HG03571 (cell line): ENCODE measurements around the gene ATOH7.
"Not testable (repeated sequence)": the region's sequence is repeated elsewhere in the genome, so short reads cannot be mapped to it uniquely, and the experiment has no call there.

Experiments used
- ATAC-seq: cut with Tn5 transposase; IDR thresholded peaks from one replicate; pipeline ENCODE4 v1.9.1; 2021; ENCODE audit not compliant: unreplicated experiment

The ATOH7 gene

DNA sequence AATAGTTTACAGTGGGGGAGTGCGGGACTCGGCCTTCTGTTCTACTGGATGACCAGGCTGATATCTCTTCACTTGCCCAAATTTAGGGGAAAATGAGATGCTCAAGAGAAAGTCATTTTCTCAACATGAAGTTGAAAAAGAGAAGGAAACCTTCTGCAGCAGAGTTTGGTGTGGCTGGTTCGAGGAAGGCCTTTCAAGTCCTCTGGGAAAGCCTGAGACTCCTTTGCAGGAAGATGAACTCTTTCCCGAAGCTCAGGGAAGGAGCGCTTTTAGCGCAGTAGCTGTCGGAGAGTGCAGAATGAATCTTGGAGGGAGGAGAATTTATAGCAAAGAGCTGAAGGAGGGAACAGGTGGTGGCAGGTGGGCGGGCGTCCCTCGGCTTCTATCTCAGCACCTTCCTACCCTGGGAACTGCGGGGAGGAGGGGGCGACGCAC, at the start of gene ATOH7:
ATOH7 (minus strand) TSS at position 297 of the 435 bp plus-strand sequence. CDS start 436 bp downstream, outside the sequence.
- ATAC-seq, result no peak

- no peak for ATAC-seq
Observed at GRCh38 chr10:68280758-68281157, 48.8 kb upstream of the ATOH7 start.

GRCh38 chr10:68278906-68279753, 47.2 kb upstream of the ATOH7 start:
- ATAC-seq, result not testable (repeated sequence)

GRCh38 chr10:68277814-68278213, 45.9 kb upstream of the ATOH7 start:
- ATAC-seq, result not testable (repeated sequence)

- no peak for ATAC-seq
Observed at GRCh38 chr10:68276224-68276623, 44.3 kb upstream of the ATOH7 start.

- no peak for ATAC-seq
Observed at GRCh38 chr10:68275600-68276126, 43.8 kb upstream of the ATOH7 start.

GRCh38 chr10:68272833-68273232, 40.9 kb upstream of the ATOH7 start:
- ATAC-seq, result no peak

DNA sequence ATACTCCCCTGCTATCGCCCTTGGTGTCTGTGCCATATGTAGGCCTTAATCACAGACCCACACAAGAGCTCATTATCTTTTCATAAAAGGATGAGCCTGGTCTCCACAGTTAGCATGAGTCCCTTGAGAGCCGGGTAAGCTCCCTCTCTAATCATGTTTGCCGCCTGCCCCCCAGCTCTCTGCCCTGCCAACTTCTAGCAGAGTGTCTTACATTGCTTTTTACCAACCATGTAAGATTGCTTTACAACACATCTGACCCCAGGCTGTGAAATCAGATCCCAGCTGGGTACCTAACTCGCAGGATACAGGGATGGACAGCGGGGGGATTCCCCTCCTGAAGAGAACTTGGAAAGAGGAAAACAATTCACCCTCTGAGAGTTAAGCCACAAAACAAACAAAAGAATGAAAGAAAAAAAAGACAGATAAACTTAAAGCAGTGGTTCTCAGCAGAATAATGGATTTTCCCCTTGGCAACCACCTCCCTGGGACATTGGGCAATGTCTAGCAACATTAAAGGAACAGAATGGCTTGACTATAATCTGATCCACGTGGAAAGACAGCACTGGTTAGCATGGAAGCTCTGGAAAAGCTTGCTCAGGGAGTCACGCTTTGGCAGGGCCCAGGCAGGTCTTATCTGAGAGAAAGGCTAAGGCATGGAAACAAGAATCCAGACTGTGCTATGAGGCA, 39.4 kb upstream of the ATOH7 start:
- ATAC-seq, result no peak

GRCh38 chr10:68269562-68270290, 37.8 kb upstream of the ATOH7 start:
- ATAC-seq, result no peak

DNA sequence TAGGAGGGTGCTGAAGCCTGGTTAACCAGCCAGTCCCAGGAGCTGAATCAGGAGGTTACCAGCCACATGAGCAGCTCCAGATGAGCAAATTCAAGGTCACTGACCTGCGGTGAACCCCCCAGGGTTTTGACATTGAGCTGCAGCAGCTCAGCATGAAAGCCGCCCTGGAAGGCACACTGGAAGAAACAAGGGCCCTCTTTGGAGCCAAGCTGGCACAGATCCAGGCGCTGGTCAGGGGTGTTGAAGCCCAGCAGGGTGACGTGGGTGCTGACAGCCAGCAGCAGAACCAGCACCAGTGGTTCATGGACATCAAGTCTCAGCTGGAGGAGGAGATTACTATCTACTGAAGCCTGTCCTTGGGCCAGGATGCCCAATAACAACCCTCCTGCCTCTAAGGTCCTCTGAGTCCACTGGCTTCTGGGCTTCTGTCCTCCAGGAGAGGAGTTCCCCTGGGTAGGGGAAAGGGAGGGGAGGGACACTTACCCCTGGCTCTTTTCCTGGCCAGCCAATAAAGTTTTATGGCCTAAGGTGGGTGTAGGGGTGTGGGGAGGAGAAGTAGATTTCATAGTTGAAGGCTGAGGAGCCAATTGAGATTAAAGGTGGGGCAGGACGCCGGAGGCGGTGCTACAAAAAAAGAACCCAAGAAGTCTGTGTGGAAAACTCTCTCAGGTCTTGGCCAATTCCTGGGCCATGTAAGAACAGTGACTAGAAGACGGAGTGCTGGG, 29.4 kb upstream of the ATOH7 start:
- ATAC-seq, result no peak

DNA sequence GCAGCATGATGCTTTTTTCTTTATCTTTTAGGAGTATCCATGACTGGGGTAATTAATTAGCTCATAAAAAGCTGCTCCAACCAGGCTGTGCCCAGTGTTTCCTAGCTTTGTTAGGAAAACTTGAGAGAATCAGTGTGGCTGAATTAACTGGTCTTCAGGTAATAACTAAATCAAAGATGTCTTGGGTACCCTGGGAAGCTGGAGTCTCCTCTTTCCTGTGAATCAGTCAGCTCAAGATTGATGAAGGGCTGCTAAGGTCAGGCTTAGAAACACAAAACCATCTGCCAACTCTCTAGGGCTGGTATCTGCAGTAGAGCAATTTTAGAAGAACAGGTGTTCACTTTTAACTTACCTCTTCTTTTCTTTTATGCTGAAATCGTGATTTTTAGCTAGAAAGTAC, 21.4 kb upstream of the ATOH7 start:
- ATAC-seq, result no peak

DNA sequence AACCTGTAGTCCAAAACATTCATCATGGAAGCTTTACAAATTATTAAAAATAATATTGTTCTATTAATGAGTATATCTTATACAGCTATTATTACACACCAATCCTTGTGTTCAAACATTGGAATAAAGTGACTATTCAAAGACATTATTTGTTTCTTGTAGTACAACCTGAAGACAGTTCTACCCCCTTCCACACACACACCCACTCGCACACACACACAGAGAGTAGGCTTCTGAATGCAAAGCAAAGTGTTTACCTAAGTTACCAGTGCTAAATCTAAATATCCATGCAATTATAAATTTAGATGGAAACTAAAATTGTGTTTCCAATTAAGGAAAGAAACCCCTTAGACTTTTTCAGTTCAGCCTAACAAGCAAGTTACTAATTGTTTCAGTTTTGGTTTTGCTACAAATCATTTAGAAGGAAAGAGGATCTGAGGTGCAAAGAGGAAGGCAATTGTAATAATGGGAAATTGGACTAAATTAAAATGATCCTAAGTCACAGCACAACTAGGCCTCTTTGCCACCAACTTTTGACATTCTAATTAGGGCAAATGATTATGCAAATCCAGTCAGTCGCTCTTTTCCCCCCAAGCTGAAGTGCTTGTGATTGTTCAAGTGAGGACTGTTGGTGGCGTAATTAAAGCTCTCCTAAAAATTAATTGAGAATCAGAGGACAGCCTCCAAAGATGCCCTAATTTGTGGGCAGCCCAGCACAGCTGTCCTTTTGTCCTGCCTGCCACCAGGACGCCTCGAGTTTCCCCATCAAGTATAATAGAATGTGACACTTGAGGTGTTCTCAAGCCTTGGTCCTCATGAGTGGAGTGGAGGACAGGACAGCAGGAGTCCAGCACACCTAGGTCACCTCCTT, 19.9 kb upstream of the ATOH7 start:
- ATAC-seq, result no peak

DNA sequence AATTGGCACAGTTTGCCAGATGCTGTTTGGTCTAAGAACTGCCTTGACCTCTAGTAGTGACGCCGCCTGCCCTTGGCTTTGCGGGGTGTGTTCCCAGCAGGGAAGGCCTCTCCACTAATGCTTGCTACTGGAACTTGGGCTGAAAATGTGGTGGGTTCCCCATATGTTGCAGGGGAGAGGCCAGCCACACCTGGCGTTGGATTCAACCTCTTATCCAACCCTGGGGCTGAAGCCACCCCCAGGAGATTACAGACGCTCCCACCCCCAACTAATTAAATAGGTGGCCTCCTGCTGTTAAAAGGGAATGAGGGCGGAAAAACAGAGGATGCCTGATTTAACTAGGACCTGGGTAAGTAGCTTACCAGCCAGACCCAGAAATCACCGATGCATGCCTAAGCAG, 19.2 kb upstream of the ATOH7 start:
- ATAC-seq, result no peak

GRCh38 chr10:68249297-68249696, 17.4 kb upstream of the ATOH7 start:
- no peak for ATAC-seq

DNA sequence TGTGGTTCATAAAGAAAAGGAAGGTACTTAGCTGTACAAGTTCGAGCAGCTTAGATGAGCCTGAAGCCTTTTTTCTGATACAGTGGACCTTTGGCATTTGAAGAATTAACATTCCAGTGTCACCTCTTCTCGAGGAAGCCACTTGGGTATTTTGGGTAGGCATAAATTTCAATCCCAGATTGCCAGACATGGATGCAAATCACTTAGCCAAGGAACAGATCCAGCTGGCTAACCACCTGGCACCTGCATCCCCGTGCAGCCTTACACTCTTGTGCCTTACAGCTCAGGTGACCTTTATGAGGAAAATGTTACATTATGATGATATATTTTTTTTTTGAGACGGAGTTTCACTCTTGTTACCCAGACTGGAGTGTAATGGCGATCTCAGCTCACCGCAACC, 16.0 kb upstream of the ATOH7 start:
- ATAC-seq, result no peak

- ATAC-seq, result not testable (repeated sequence)
Observed at GRCh38 chr10:68246397-68246796, 14.5 kb upstream of the ATOH7 start.

DNA sequence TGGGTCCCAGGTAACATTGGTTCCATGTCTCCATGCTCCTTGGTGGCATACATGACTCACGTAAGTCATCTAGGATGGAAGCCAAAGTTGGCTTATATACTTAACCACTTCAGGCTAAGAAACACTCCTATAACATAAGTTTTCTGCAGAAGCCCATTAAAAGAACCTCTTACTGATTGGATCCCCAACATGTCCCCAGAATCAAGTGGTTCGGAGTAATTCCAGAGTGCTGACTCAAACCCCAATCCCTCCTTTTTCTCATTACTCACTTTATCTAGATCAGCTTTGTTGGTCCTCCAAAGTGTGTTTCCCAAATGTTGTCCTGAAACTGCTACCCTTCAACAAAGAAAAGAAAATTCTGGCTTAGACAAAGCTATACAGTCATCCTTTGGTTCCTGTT, 10.1 kb upstream of the ATOH7 start:
- ATAC-seq, result no peak

DNA sequence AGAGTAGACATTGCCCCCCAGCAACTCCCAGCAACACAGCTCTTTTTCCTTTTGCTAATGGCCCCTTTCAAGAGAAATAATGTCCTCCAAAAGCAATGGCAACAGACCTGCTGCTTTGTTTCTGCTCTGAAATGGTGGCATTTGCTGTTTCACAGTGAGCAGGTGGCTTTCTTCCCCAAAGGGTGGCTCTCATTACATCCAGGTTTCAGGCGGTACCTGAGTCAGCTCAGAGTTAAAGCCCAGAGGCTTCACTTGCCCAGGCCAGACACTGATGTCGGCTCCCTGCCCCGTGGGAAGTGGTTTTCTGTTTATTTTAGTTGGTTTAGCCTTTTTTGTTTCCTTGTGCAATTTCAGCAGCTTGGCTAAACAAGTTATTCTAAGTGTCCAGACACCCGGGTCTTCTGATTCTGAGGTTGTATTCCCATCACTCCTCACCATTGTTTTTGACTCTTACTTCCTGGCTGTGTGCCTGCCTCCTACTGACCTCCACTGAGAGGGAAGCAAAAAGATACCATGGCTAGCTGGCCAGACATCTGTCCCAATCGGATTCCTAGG, 7.8 kb upstream of the ATOH7 start:
- no peak for ATAC-seq

- no peak for ATAC-seq
Observed at GRCh38 chr10:68239069-68239468, 7.2 kb upstream of the ATOH7 start.
